ENCODE results near the gene SH3RF3.
A peak's percentile ranks its signal among the peaks of the same experiment; 100 is the strongest.

The SH3RF3 gene

GRCh38 chr2:109419960-109420370 lies 291.0 kb downstream of the SH3RF3 start:
- no peak for DNase-seq (ENCODE audit: low read depth)

DNA sequence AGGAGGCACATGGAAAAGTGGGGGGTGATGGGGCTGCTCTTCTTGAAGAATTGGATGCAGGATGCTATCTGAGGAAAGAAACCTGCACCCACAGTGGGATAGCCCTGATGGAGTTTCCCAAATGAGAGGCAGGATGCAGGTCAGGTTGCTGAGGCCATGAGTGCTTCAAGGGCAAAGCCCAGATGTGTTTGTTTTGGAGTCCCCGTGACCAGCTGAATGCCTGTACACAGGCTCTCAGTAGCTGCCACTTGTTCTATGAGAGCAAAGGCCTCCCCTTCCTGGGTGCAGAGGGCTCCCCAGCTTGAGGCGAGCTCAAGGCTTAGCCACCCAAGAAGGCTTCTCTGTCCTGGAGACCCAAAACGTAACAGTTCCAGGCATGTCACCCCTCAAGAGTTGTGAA lies 292.1 kb downstream of the SH3RF3 start:
- DNase-seq (ENCODE audit: low read depth): no peak

- DNase-seq (ENCODE audit: low read depth): no peak
Measured at GRCh38 chr2:109421642-109422041, 292.6 kb downstream of the SH3RF3 start.

GRCh38 chr2:109422071-109422757 lies 293.2 kb downstream of the SH3RF3 start:
- no peak for DNase-seq (ENCODE audit: low read depth)

- DNase-seq (ENCODE audit: low read depth): no peak
Measured at GRCh38 chr2:109422758-109423500, 293.9 kb downstream of the SH3RF3 start.

- no peak for DNase-seq (ENCODE audit: low read depth)
Measured at GRCh38 chr2:109423556-109424359, 294.8 kb downstream of the SH3RF3 start.

- DNase-seq (ENCODE audit: low read depth): no peak
Measured at GRCh38 chr2:109425411-109425810, 296.4 kb downstream of the SH3RF3 start.

- no peak for DNase-seq (ENCODE audit: low read depth)
Measured at GRCh38 chr2:109427661-109428091, 298.7 kb downstream of the SH3RF3 start.

- no peak for DNase-seq (ENCODE audit: low read depth)
Measured at GRCh38 chr2:109428281-109428680, 299.3 kb downstream of the SH3RF3 start.

GRCh38 chr2:109428841-109429566 lies 300.0 kb downstream of the SH3RF3 start:
- no peak for DNase-seq (ENCODE audit: low read depth)

- no peak for DNase-seq (ENCODE audit: low read depth)
Measured at GRCh38 chr2:109429567-109430328, 300.7 kb downstream of the SH3RF3 start.

GRCh38 chr2:109430329-109430636 lies 301.3 kb downstream of the SH3RF3 start:
- no peak for DNase-seq (ENCODE audit: low read depth)

DNA sequence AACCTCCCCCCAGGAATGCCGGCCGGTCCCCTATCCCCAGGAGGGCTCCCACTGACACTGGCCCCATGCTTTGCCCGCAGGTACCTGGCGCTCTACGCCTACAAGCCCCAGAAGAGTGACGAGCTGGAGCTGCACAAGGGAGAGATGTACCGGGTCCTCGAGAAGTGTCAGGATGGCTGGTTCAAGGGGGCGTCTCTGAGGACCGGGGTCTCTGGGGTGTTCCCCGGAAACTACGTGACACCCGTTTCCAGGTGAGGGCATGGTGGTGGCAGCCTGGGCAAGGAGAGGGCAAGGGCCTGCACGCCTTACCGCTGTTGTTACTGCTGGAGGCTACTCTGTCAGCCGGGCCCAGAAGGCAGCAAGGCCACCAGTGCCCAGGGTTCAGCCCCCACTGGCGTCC lies 303.4 kb downstream of the SH3RF3 start:
- DNase-seq (ENCODE audit: low read depth): no peak

DNA sequence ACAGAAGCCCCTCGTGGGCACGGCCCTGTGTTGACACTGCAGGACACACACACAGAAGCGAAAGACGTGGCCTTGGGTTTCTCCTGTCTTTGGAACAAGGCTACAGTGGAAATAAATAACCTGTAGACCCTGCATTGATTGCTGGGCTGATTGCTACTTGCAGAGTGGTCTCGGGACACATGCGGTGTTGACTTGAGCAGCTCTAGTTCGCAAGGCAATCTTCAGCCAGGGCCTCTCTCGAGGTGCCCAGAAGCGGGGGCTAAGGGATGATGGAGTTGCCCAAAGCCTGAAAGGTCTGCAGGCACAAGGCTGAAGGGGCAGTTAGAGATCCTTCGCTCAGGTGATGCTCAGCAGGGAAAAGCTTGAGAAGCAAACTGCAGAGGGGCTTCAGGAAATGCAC lies 304.5 kb downstream of the SH3RF3 start:
- DNase-seq (ENCODE audit: low read depth): no peak

GRCh38 chr2:109433926-109434325 lies 304.9 kb downstream of the SH3RF3 start:
- DNase-seq (ENCODE audit: low read depth): no peak

DNA sequence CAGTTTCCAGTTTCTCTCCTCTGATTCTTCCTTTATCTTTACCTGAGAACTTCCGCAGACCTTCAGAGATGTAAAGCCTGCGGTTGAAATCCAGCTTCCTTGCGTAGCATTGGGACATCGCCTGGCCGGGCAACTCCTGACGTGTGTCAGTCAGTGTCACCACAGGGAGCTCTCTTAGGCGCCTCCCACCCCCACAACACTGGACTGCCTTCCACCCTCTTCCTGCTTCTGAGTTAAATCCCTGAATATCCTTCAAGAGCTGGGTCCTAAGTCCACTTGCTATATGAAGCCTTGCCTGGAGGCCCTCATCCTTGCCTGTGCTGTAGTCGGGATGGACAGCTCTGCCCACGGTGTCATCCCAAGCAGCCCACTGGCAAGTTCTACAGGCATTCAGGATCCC lies 305.3 kb downstream of the SH3RF3 start:
- no peak for DNase-seq (ENCODE audit: low read depth)

DNA sequence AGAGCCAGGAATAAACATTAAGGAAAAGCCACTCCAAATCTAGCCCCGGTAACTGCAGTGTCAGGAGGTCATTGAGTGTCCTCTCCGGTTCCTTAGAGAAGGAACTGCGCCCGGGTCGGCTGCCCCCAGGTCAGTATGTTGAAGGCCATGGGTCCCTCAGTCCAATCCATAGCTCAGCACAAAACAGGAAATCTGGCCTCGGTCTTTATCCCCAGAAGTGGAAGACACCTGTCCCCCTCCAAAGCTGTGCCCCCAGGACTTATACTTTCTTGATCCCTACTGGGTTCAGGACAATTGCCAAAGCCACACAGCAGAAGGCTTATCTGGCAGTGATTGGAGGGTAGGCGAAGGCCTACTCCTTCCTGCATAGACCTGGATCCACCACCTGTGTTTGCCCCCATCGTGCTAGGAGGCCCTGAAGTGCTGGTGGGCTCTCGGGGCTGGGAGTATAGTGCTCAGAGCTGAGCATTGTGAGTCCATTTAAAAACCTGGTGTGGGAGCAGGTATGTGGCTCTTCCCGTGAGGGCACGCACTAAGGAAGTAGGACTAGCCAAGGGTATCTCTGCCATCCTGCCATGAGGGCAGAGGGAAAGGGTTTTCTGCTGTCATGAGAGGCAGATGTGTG lies 306.2 kb downstream of the SH3RF3 start:
- no peak for DNase-seq (ENCODE audit: low read depth)

GRCh38 chr2:109435901-109436598 lies 307.0 kb downstream of the SH3RF3 start:
- peak; percentile 31 for DNase-seq (ENCODE audit: low read depth)

GRCh38 chr2:109436610-109437225 lies 307.7 kb downstream of the SH3RF3 start:
- no peak for DNase-seq (ENCODE audit: low read depth)

All from GM04504 (cell line).